Sigmoid colon (tissue), 4 donors: ENCODE measurements around the gene GSK3B.

Source experiments
- CTCF ChIP-seq, 4 experiments: fragments of 450-650 bp in 3 of 4; fragments of 200-600 bp in 1 of 4; IDR thresholded peaks; one replicate each; pipeline ENCODE4 v1.5.1; 2016 to 2019; ENCODE audit warnings: antibody characterized with exemption in 4 of 4, mild to moderate bottlenecking in 3 of 4, moderate library complexity in 2 of 4
- EP300 ChIP-seq, 4 donors: sonication (generic); formaldehyde crosslinking; IDR thresholded peaks; one replicate each; pipeline ENCODE4 v1.6.1; 2017; ENCODE audit warnings: antibody characterized with exemption in 4 of 4
- POLR2A ChIP-seq, 2 donors: fragments of 450-650 bp; IDR thresholded peaks; one replicate each; pipeline ENCODE4 v1.6.1; 2016; ENCODE audit warnings: antibody characterized with exemption in 2 of 2, mild to moderate bottlenecking in 2 of 2, moderate library complexity in 2 of 2
- POLR2AphosphoS5 ChIP-seq, 4 donors: sonication (generic); formaldehyde crosslinking; IDR thresholded peaks; one replicate each; pipeline ENCODE4 v1.6.1; 2017; ENCODE audit warnings: antibody characterized with exemption in 4 of 4

- TF ChIP-seq EP300 (IDR thresholded peaks at IDR 0.05) = no peak
- no peak for TF ChIP-seq POLR2A (IDR thresholded peaks at IDR 0.05)
- no peak for TF ChIP-seq CTCF (IDR thresholded peaks at IDR 0.05)
- TF ChIP-seq POLR2AphosphoS5 (IDR thresholded peaks at IDR 0.05) = no peak
These were observed 37.2 kb downstream of the GSK3B start for GRCh38 chr3:120057029-120057428.
